GM12878 (cell line): Measurements from ENCODE around the gene TCERG1L. TPM values are rescaled to one million over a fixed set of nuclear protein-coding genes. Genes with fewer than 3 reads are reported as not detected.

Experiments
- ATAC-seq: fragments of 200-7000 bp; cut with Tn5 transposase; 3 replicates; pipeline ENCODE4 v1.9.1; 2020; ENCODE audit warnings: mild to moderate bottlenecking, moderate library complexity
- BruUV-seq: library from RNA; stranded (reverse); fragments of 400-500 nt; replicated peaks from 2 replicates; lab custom pipeline; 2021; lab: Mats Ljungman, UMichigan
- CTCF ChIA-PET: fragments of 300-600 bp; sonication (Branson Sonifier 250); formaldehyde crosslinking; extraction: SDS; loops from one replicate; lab custom pipeline; 2021; ENCODE audit warnings: inconsistent platforms; lab: Yijun Ruan, JAX
- POLR2A ChIA-PET: fragments of 350-600 bp; formaldehyde crosslinking; extraction: SDS; loops from one replicate; lab custom pipeline; 2021; ENCODE audit warnings: inconsistent platforms; lab: Charles Lee
- RAD21 ChIA-PET: fragments of 300-600 bp; sonication (Branson Sonifier 250); formaldehyde crosslinking; loops from one replicate; lab custom pipeline; 2023; ENCODE audit warnings: antibody characterized with exemption; ENCODE audit not compliant: unreplicated experiment; lab: Charles Lee
- SMC1A ChIA-PET: fragments of 300-600 bp; sonication (Branson Sonifier 250); formaldehyde crosslinking; loops from one replicate; lab custom pipeline; 2023; ENCODE audit not compliant: unreplicated experiment, uncharacterized antibody; lab: Charles Lee
- DNase-seq: peaks from one replicate; pipeline ENCODE4 v3.0.0-alpha.2; 2011; ENCODE audit warnings: low read depth, low spot score
- FAIRE-seq: peaks from 3 replicates; lab custom pipeline; 2011; peaks lifted over from hg19 to GRCh38; lab: Jason Lieb, UNC
- H2AFZ ChIP-seq: 2 replicates; pipeline ENCODE4 v1.6.0; 2011; ENCODE audit warnings: low read depth, low read length, control low read depth; ENCODE audit not compliant: control insufficient read depth
- H3K27ac ChIP-seq: 2 replicates; pipeline ENCODE4 v1.5.1; 2011; ENCODE audit warnings: control low read depth; ENCODE audit not compliant: control insufficient read depth, insufficient read depth
- H3K27me3 ChIP-seq, 2 experiments: replicated peaks in 1 of 2; 2 replicates each; pipeline versions ENCODE4 v1.6.0 to v1.6.1; 2011; ENCODE audit warnings: low read length in 1 of 2; ENCODE audit not compliant: control insufficient read depth in 2 of 2, insufficient read depth in 2 of 2
- H3K36me3 ChIP-seq, 2 experiments: 2 replicates each; pipeline ENCODE4 v1.5.1; 2011; ENCODE audit warnings: low read length in 1 of 2; ENCODE audit not compliant: control insufficient read depth in 2 of 2, insufficient read depth in 2 of 2
- H3K4me1 ChIP-seq: 2 replicates; pipeline ENCODE4 v1.6.1; 2011; ENCODE audit warnings: mild to moderate bottlenecking, low read length, moderate library complexity, mixed read lengths; ENCODE audit not compliant: control insufficient read depth, insufficient read depth
- H3K4me2 ChIP-seq: 2 replicates; pipeline ENCODE4 v1.6.0; 2011; ENCODE audit warnings: control low read depth; ENCODE audit not compliant: control insufficient read depth, insufficient read depth
- H3K4me3 ChIP-seq: fragments of 200-600 bp; sonication (generic); 2 replicates; pipeline ENCODE4 v1.5.1; 2016
- H3K79me2 ChIP-seq: 2 replicates; pipeline ENCODE4 v1.6.0; 2011; ENCODE audit warnings: low read length; ENCODE audit not compliant: control insufficient read depth, insufficient read depth
- H3K9ac ChIP-seq: 2 replicates; pipeline ENCODE4 v1.8.0; 2011; ENCODE audit warnings: low read length, control low read depth, mixed read lengths; ENCODE audit not compliant: control insufficient read depth, insufficient read depth
- H3K9me3 ChIP-seq: replicated peaks from 3 replicates; pipeline ENCODE4 v1.5.1; 2011; ENCODE audit warnings: mild to moderate bottlenecking, low read length; ENCODE audit not compliant: control insufficient read depth, insufficient read depth
- H4K20me1 ChIP-seq: 2 replicates; pipeline ENCODE4 v1.6.0; 2011; ENCODE audit not compliant: control insufficient read depth, insufficient read depth
- ATF7 ChIP-seq: fragments of 450-650 bp; IDR thresholded peaks from 2 replicates; pipeline ENCODE4 v1.6.1; 2016; ENCODE audit warnings: low read depth, mild to moderate bottlenecking
- CREM ChIP-seq: IDR thresholded peaks from 2 replicates; pipeline ENCODE4 v1.6.1; 2014; ENCODE audit warnings: antibody characterized with exemption, low read depth
- FOXK2 ChIP-seq: fragments of 450-650 bp; IDR thresholded peaks from 2 replicates; pipeline ENCODE4 v1.6.1; 2017; ENCODE audit warnings: mild to moderate bottlenecking, moderate library complexity
- IKZF1 ChIP-seq: fragments of 450-650 bp; conservative IDR thresholded peaks from 2 replicates; pipeline ENCODE4 v1.6.1; 2017; ENCODE audit warnings: antibody characterized with exemption, mild to moderate bottlenecking
- MLLT1 ChIP-seq: fragments of 450-650 bp; IDR thresholded peaks from 2 replicates; pipeline ENCODE4 v1.6.1; 2016; ENCODE audit warnings: mild to moderate bottlenecking
- TBL1XR1 ChIP-seq: IDR thresholded peaks from 2 replicates; pipeline ENCODE4 v1.6.1; 2012; ENCODE audit warnings: low read depth, low read length, improper control_type of control experiment
- USF2 ChIP-seq: IDR thresholded peaks from 2 replicates; pipeline ENCODE4 v1.6.1; 2011; ENCODE audit warnings: low read depth, low read length, improper control_type of control experiment, borderline replicate concordance
- WRNIP1 ChIP-seq: IDR thresholded peaks from 2 replicates; pipeline ENCODE4 v1.6.1; 2011; ENCODE audit warnings: low read depth, low read length, improper control_type of control experiment, borderline replicate concordance
- ZNF207 ChIP-seq: fragments of 450-650 bp; IDR thresholded peaks from 2 replicates; pipeline ENCODE4 v1.6.1; 2014; ENCODE audit warnings: antibody characterized with exemption, mild to moderate bottlenecking, borderline replicate concordance
- WGBS: methylation state at CpG from one replicate; pipeline ENCODE4 v1.1.6; 2016; ENCODE audit warnings: low lambda C conversion rate; ENCODE audit not compliant: insufficient replicate concordance, insufficient coverage; ENCODE audit errors: missing lambda C conversion rate; 5-methylcytosine and 5-hydroxymethylcytosine counted together
- in situ Hi-C: fragments of 300-500 bp; cut with MboI; formaldehyde crosslinking; loops from 9 replicates; pipeline ENCODE4 v1.14.3; 2018; ENCODE audit warnings: mixed read lengths
- intact Hi-C: fragments of 100-400 bp; cut with micrococcal nuclease; formaldehyde crosslinking; loops from one replicate; pipeline ENCODE4 v1.14.2; 2022; ENCODE audit not compliant: unreplicated experiment
- polyA plus RNA-seq, 11 experiments: library from polyadenylated mRNA; depleted of rRNA in 4 of 11; unstranded in 6 of 11; stranded (reverse) in 5 of 11; fragments of >200 nt; fragmentation: Nextera tagmentation in 4 of 11; fragmentation: Illumina TruSeq in 1 of 11; extraction: Ambion mirVana in 4 of 11; extraction: Trizol in 1 of 11; gene quantifications; 1 replicate in 1 of 11; 2 replicates in 10 of 11; pipeline versions ENCODE4 v1.2.1 to v1.2.3, GENCODE V29; 2011 to 2016; ENCODE audit warnings: inconsistent platforms in 2 of 11, missing spikeins in 2 of 11, low read depth in 1 of 11
- total RNA-seq, 4 experiments: library from RNA; depleted of rRNA in 3 of 4; stranded (reverse); fragments of >200 nt in 3 of 4; fragmentation: Illumina TruSeq in 1 of 4; extraction: Trizol in 1 of 4; gene quantifications; 2 replicates each; pipeline versions ENCODE4 v1.2.1 to v1.2.3, GENCODE V29; 2013 to 2021
- TF ChIP-seq, protein P1 (sequence below): IDR thresholded peaks from 2 replicates; pipeline ENCODE4 v1.6.1; 2012; ENCODE audit warnings: low read depth, low read length, improper control_type of control experiment

Gene TCERG1L
- total and polyA plus RNA-seq, 10 of the 15 experiments (the other 5 are each of a cell fraction or from before 2014, with no cell fraction given) = not detected

- no peak overlapping the region for H3K27ac ChIP-seq
- TF ChIP-seq MLLT1 (no peak), ATF7 (no peak), WRNIP1 (no peak), IKZF1 (no peak), ZNF207 (no peak), FOXK2 (no peak), TBL1XR1 (no peak), USF2 (no peak), CREM (no peak)
- TF ChIP-seq, protein P1, sequence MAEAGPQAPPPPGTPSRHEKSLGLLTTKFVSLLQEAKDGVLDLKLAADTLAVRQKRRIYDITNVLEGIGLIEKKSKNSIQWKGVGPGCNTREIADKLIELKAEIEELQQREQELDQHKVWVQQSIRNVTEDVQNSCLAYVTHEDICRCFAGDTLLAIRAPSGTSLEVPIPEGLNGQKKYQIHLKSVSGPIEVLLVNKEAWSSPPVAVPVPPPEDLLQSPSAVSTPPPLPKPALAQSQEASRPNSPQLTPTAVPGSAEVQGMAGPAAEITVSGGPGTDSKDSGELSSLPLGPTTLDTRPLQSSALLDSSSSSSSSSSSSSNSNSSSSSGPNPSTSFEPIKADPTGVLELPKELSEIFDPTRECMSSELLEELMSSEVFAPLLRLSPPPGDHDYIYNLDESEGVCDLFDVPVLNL = no peak
- H3K4me3 ChIP-seq = no peak overlapping the region
- DNase-seq = no peak
- no TSS peak for BruUV-seq
- no peaks in the 10 kb centered on the region for H3K36me3 ChIP-seq
- no peaks in the 10 kb centered on the region for H3K27me3 ChIP-seq
- intact Hi-C loops = no loop called here
- ChIA-PET POLR2A (no interaction called here), CTCF (no interaction called here), RAD21 (no interaction called here), SMC1A (no interaction called here)
- no peak overlapping the region for H3K9ac ChIP-seq
- H3K4me2 ChIP-seq = no peak overlapping the region
- no peak for FAIRE-seq
- no peaks in the 10 kb centered on the region for H3K9me3 ChIP-seq
- H3K4me1 ChIP-seq = no peaks in the 10 kb centered on the region
- WGBS = 53% methylated on average over 7 of the region's 7 CpGs
- in situ Hi-C loops = no loop called here
- no peak for ATAC-seq
- no peaks in the 10 kb centered on the region for H3K79me2 ChIP-seq
- no peaks in the 10 kb centered on the region for H4K20me1 ChIP-seq
- no peak overlapping the region for H2AFZ ChIP-seq
These were observed 20.7 kb downstream of the TCERG1L start for GRCh38 chr10:131290781-131291180.
